ENCODE results near the gene B3GALT6. TPM values are rescaled to one million over a fixed set of nuclear protein-coding genes. Genes with fewer than 3 reads are reported as not detected.

Gene B3GALT6
- total RNA-seq, 2 donors from 2014 or later = 18.4 to 35.6 TPM

- intact Hi-C loops (cut with DNase I) = no loop called here
- no peak overlapping the region for H3K27ac ChIP-seq
- no peaks in the 10 kb centered on the region for H3K27me3 ChIP-seq
- ATAC-seq = no peak
- H3K4me1 ChIP-seq = no peaks in the 10 kb centered on the region
- DNase-seq = no peak
- 78 to 96% methylated on average over 4 to 35 of the region's 36 CpGs for WGBS, 2 donors
- peaks cover 14 to 26% of the 10 kb centered on the region in 2 donors for H3K36me3 ChIP-seq (replicated peaks in 1 of 2; ENCODE audit: insufficient read depth in 1 of 2, low read depth in 2 of 2)
- TF ChIP-seq CTCF (IDR thresholded peaks at IDR 0.05) = no peak
- TF ChIP-seq POLR2A (IDR thresholded peaks at IDR 0.05) = no peak
- H3K9me3 ChIP-seq = no peaks in the 10 kb centered on the region
- no peak overlapping the region for H3K4me3 ChIP-seq
These were observed 13.4 kb upstream of the B3GALT6 start for GRCh38 chr1:1218524-1219200.

DNA sequence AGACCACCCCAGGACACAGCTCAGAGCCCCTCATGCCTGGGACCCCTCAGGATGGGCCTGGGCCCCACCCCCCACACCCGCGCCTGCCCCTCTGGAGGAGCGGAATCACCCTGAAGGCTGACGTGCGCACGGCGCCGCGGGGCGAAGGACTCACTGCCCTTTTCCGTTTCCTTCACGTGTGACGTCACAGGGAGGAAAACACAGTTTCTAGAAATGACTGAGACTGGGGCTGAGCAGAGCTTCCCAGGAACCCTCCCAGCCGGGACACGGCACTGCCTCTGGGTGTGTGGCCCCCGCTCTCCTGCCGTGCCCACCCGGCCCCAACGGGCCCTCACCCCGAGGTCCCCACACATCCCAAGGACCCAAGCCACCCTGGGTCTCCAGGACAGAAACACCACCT lies 12.7 kb upstream of the B3GALT6 start:
- ATAC-seq (no peak), DNase-seq (no peak)
- 95 to 97% methylated on average over 18 to 20 of the region's 20 CpGs for WGBS, 2 donors
- TF ChIP-seq CTCF (IDR thresholded peaks at IDR 0.05) (no peak), POLR2A (IDR thresholded peaks at IDR 0.05) (no peak)
- no peaks in the 10 kb centered on the region for H3K4me1 ChIP-seq
- H3K27me3 ChIP-seq = no peaks in the 10 kb centered on the region
- no peak overlapping the region for H3K27ac ChIP-seq
- H3K9me3 ChIP-seq = no peaks in the 10 kb centered on the region
- intact Hi-C loops (cut with DNase I) = no loop called here
- H3K4me3 ChIP-seq = no peak overlapping the region
- peaks cover 14 to 26% of the 10 kb centered on the region in 2 donors for H3K36me3 ChIP-seq (replicated peaks in 1 of 2; ENCODE audit: insufficient read depth in 1 of 2, low read depth in 2 of 2)

DNA sequence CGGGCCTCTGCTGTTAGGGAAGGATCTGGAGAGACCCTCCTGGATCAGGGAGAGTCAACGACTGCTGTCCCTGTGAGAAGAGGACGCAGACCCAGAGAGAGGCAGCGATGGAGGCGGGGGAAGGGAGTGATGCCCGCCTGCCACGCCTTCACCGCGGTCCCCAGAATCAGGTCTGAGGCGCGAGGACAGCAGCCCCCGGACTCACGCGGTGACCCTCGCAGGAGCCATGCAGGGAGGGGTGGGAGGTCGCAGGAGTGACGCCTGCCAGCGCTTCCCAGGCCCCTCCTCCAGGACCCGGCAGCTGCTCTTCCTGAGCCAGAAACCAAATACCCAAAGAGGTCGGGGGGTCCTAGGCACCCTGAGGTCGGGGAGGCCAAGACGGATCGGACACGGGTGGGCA lies 11.8 kb upstream of the B3GALT6 start:
- intact Hi-C loops (cut with DNase I) = no loop called here

DNA sequence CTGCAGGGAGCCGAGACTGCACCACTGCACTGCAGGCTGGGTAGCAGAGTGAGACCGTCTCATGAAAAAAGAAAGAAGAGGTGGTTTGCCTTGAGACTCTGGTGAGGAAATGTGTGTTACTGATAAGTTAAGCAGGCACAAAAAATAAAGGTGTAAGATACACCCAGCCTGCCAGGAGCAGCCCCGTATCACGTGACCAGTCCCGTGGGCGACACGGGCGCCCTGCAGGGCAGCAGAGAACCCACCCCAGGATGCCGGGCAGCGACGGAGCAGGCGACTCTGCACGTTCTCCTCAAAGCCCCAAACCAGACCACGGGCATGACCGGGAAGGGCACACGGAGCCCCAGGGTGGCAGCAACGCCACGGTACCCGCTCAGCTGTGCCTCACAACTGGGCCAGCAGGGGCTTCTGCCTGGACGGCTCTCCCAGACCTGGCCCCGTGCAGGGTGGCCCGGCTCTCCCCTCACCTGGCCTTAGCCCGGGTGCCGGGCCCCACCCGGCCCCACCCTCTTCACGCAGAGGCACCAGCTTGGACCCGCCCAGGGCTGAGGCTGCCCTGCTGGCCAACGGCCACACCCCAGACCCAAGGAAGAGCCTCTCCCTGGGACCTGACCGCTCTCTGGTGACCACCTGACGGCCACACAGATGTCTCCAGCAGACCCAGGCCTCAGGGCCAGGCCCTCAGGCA lies 10.0 kb upstream of the B3GALT6 start:
- WGBS, 2 donors = 91 to 93% methylated on average over 8 to 28 of the region's 30 CpGs
- H3K27ac ChIP-seq = no peak overlapping the region
- peaks cover 14 to 25% of the 10 kb centered on the region in 2 donors for H3K36me3 ChIP-seq (replicated peaks in 1 of 2; ENCODE audit: insufficient read depth in 1 of 2, low read depth in 2 of 2)
- H3K4me3 ChIP-seq = no peak overlapping the region
- intact Hi-C loops (cut with DNase I) = no loop called here
- H3K27me3 ChIP-seq = no peaks in the 10 kb centered on the region
- TF ChIP-seq CTCF (IDR thresholded peaks at IDR 0.05) = no peak
- TF ChIP-seq POLR2A (IDR thresholded peaks at IDR 0.05) = no peak
- no peaks in the 10 kb centered on the region for H3K9me3 ChIP-seq
- DNase-seq = no peak
- no peak for ATAC-seq
- H3K4me1 ChIP-seq = no peaks in the 10 kb centered on the region

More for the DNA sequence above, 11.8 kb upstream of the B3GALT6 start:
- 88 to 92% methylated on average over 10 to 24 of the region's 24 CpGs for WGBS, 2 donors
- no peak overlapping the region for H3K4me3 ChIP-seq
- no peak for DNase-seq
- no peak for ATAC-seq
- no peaks in the 10 kb centered on the region for H3K9me3 ChIP-seq
- TF ChIP-seq CTCF (IDR thresholded peaks at IDR 0.05) = no peak
- H3K36me3 ChIP-seq (replicated peaks in 1 of 2; ENCODE audit: insufficient read depth in 1 of 2, low read depth in 2 of 2) = peaks cover 14 to 26% of the 10 kb centered on the region in 2 donors
- H3K27ac ChIP-seq = no peak overlapping the region
- H3K27me3 ChIP-seq = no peaks in the 10 kb centered on the region
- no peaks in the 10 kb centered on the region for H3K4me1 ChIP-seq

Data from body of pancreas (tissue), 4 donors.